ENCODE results near the gene RIMS1. TPM values are rescaled to one million over a fixed set of nuclear protein-coding genes. Genes with fewer than 3 reads are reported as not detected.

The RIMS1 gene
- total RNA-seq, 1 donor from 2014 or later = 0.48 TPM

DNA sequence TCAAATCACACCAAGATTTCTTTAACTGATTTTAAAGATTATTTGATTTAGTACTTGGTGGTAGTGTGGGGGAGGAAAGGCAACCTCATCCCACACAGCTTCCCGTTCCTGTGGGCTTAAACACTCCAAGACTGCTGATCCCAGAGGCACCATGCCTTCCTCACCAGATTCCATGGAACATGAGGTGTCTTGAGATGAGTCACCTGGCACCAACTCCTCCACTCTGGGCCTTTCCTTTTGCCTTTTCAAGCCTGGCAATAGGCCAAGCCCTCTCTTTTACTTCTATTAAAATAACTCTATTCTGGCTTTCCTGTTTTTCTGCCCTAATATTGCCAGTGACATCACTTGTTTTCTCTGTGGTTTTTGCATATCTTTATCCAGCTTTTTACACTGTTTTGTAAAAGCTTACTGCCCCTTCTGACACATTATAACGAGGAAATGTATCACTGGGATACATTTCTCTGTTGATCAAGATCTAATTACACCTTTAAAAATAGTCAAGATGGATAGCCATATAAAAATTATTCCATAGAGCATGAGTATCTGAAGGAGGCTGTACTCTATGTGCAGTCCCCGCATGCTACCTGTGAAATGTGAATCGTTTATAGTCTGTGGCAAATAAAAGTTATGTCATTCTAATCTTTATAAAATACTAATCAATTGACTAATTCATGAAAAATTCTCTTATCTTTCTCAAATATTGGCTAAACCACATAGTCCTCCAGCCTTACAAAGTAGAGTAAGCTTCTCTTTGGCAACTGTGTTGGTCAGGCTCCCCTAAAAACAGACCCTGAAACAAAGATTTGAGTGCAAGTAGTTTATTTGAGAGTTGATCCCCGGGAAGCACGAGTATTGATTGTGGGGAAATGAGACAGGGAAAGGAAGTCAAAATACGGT is 477.7 kb downstream of the RIMS1 start:
- no peak for ATAC-seq

DNA sequence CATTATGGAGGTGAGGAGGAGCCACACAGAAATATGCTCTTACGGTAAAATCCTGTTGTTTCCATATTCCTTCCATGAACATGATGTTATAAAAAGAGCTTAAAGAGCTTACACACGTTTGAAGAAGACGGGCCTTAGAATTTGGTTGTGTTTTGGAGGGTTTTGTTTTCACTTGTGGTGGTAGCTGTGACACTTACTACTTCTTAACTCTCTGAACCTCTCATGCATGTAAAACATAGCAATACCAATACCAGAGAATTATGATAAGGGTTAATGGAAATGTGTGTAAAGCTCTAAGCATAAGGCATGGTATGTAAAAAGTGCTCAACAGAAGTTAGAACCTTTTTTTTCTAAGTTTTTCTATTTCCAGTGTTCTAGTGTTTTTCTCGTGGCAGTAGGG is 479.4 kb downstream of the RIMS1 start:
- ATAC-seq = no peak

DNA sequence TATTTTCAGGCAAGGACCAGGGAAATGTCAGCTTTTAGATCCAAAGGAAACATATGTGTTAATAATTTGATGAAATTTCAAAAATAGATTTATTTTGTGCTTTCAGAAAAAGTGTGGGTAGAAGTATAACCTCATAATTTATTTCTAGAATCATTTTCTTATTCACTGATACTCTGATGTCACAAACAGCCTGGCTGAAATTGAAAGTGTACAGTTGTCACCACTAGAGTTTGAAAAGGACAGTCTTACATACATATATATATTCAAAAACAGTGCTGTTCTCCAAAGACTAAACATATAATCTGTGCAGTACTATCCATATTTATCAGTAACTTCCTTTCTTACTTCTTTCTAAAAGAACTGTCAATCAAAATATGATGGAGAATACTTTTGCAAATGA is 481.1 kb downstream of the RIMS1 start:
- no peak for ATAC-seq

DNA sequence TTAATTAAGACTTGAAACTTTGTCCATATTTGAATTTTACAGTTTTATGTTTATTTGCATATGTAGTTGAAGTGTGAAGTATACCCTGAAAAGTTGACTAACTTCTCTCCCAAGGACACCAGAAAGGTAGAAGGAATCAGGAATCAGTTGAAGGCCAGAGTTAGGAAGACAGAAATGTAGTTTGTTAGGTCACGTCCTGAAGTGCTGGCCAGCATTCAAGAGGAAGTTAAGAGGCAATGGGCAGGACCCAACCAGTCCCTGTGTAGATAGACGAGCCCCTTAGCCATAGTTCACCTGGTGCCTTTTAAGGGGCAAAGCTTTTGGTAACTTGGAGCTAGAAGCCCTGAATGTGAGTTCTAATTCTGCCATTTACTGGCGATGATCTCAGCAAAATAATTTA is 485.1 kb downstream of the RIMS1 start:
- no peak for ATAC-seq

DNA sequence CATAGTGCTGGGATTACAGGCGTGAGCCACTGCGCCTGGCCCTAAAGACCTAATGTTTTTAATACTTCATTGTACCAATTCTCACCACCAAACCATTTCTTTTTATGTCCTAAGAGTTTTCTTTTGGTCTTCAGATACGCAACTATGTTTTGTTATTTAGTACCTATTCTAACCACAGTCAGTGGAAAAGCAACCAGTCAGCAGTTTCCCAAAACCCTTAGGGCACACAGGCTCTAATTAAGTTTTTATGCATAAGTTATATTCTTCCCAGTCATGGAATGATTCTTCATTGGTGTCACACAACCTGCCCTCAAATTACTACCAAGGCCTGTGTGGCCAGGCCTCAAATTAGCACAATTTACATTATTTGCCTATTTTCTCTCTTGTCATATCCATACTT is 487.8 kb downstream of the RIMS1 start:
- no peak for ATAC-seq

DNA sequence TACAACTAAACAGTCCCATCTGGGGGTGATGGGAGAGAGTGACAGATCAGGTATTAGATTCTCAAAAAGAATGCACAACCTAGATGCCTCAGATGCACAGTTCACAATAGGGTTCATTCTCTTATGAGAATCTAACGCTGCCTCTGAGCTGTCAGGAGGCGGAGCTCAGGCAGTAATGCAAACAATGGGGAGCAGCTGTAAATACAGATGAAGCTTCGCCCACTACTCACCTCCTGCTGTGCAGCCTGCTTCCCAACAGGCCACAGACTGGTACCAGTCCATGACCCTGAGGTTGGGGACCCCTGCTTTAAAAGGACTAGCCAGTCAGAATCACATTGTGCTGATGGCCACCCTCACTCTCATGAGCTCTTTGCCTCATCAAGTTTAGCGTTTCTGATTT is 488.5 kb downstream of the RIMS1 start:
- ATAC-seq = no peak

DNA sequence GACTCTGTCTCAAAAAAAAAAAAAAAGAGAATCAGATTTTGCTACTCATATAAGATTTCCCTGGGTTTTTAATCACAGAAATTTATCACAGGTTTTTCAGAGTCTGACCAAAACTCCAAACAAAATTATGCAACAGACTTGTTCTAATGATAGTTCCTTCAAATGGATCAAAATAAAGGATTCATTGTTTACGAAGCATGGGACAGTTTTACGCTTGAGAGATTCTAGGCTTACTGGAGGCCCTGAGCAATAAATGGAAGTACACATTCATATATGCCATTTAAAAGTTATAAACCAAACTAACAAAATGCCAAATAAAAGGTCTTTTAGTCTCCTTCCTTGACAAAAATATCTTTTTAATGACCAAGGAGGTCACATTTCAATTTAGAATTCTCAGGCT is 490.4 kb downstream of the RIMS1 start:
- no peak for ATAC-seq

DNA sequence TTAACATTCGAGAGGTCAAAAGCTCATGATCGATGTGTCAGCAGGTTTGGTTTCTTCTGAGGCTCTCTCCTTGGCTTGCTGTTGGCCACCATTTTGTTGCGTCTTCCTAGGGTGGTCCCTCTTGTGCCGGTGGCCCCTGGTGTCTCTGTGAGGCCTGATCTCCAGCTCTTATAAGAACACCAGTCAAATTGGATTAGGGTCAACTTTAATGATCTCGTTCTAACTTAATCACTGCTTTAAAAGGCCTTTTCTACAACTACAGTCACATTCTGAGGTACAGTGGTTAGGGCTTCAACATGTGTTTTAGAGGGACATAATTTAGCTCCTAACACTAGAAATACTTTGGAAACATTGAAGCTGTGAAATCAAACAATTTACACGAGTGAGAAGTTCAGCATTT is 494.7 kb downstream of the RIMS1 start:
- no peak for ATAC-seq

DNA sequence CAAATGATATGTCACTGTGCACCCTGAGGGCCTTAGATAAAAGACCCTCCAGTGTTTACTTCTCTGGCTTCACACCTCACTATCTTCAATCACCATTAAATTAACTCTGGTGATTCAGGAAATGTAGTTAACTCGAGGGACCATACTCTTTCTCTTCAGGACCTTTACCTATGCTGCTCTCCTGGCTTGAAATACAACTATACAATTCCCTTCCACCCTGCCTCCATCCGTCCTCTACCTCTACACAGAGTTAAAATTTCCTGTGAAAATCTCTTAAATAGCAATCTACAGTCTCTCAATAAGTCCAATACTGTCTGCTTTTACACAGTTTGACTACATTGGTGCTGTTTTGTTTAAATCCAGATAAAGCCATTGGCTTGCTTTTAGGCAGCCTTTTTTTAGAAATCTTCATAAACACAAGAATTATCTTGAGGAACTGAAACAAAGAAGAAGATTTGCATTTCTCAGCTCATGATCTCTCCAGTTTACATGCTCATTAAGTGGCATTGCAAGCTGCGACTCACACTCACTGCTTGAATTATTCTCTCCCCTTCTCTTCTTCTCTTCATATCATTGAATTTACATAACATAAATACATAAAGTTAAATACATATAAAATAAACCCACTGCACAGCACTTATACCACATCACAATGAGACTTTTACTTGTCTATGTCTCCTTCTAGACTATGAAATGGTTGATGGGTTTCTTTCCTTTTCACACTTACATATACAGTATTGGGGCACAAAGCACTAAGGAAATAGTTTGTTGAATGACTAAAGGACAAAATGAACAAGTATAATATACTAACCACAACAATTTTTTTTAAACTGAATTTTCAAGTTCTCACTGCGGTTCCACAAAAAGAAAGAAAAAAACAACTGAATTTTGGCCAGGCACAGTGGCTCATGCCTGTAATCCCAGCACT is 496.5 kb downstream of the RIMS1 start:
- no peak for ATAC-seq

DNA sequence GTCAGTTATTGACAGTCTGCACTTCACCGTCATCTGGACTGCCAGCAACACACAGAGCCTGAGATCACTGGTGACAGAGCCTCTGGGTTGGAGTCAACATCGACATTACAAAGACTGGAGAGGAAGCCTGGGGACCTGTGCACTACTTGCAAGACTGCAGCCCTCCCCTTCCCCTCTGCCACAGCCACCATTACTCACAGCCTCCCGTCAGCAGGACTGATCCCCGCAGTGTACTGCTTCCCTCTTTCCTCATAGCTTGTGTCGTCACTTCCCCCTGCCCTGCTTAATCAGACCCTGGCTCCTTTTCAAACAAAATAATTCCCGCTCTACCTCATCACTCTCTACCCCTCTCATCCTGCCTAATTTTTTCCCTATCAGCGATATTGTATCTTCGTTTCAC is 500.0 kb downstream of the RIMS1 start:
- no peak for ATAC-seq

DNA sequence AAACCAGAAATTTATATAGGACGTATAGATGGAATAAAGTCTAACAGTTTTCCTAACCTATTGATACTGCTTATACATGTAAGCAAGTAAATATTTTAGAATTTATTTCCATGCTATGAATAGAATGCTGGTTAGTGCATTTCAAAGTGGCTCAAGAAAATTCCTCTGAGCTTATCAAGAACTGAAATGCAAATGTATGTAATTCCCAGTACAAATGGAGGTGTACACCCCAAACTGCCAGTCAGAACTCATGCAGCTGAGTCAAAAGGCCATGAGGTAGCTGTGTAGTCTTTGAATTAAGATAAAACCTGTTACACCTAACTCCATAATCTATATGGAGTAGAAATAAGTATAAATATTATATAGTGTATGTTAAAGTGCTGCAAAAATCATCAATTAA is 503.3 kb downstream of the RIMS1 start:
- ATAC-seq = no peak

DNA sequence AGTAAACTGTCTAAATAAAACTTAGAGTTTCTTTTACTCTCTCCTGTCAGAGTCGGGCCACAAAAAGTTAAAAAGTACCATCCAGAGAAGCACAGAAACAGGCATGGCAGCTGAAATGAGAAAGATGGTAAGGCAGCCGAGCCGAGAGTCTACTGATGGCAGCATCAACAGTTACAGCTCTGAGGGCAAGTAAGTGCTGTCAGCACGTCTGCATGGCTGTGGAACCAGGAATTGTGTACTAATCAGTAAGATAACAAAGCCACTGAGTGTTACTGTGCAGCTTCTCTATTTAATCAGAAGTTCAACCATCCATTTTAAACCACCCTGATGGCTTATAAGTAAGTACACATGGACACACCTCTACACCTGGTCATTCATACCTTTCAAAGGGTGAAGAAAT is 504.2 kb downstream of the RIMS1 start:
- ATAC-seq = no peak

DNA sequence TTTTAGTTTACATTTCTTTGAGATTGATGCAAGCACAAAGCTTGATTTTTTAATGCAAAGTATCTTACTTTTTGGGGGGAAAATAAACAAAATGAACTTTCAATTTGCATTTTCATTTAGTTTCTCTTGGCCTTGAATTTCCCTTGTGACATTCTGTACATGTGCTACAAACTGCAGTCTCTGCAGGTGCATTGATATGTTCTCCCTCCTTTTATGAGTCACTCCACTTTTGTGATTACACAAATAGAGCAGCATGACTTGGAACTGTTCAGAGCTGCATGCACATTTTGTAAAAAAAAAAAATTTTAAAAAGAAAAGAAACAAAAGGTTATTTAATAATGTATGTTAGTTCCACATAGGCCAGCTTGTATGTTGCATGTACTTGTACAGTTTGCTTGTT is 515.5 kb downstream of the RIMS1 start:
- no peak for ATAC-seq

DNA sequence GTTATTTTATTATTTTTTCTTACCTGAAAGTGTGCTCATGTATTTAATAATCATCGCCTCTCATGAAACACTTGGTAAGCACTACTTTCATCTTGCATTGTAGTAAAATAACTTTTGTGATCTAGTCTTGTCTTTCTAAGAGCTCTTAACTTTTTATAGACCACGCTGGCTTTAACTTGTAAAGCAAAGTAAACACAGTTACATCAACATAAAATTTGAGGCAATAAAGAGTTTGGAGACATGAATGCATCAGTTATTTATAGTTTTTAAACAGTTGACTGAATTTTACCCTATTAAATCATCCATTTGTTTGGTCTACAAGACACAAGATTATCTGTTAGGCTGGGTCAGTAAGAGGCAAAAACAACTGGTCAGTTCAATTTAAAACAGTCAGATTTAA is 517.1 kb downstream of the RIMS1 start:
- no peak for ATAC-seq

DNA sequence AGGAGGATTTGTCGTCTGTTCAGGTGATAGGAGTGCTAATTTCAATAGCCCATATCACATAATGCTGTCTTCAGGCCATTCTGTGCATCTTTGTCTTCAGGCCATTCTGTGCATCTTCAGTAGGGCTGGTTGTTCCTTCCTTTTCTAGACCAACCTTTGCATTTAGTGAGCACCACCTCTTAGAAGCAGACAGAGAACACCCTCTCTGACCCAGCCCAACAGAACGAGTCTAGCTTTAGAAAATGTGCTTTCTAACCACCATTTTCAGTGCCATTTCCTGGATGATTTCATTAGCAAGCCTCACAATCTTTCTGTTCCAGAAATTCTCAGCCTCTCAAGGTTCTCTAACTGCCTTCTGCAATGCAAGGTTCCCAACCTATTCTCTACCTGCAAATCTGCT is 520.2 kb downstream of the RIMS1 start:
- no peak for ATAC-seq

DNA sequence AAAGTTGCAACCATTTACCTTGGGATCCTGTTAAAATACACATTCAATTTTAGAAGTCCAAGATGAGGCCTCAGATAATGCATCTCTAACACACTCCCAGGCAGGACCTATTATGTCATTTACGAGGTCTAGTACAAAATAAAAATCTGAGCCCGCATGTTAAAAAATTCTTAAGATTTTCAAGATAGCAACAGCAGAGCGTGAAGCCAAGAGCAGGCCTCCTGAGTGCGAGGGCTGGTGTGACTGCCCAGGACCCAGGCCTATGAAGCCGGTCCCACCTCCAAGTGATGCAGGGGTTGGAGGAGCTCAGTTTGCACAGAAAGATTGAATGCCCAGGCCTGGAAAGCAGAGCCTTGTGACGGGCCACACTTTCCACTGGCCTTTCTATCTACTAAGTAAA is 524.4 kb downstream of the RIMS1 start:
- ATAC-seq = no peak

DNA sequence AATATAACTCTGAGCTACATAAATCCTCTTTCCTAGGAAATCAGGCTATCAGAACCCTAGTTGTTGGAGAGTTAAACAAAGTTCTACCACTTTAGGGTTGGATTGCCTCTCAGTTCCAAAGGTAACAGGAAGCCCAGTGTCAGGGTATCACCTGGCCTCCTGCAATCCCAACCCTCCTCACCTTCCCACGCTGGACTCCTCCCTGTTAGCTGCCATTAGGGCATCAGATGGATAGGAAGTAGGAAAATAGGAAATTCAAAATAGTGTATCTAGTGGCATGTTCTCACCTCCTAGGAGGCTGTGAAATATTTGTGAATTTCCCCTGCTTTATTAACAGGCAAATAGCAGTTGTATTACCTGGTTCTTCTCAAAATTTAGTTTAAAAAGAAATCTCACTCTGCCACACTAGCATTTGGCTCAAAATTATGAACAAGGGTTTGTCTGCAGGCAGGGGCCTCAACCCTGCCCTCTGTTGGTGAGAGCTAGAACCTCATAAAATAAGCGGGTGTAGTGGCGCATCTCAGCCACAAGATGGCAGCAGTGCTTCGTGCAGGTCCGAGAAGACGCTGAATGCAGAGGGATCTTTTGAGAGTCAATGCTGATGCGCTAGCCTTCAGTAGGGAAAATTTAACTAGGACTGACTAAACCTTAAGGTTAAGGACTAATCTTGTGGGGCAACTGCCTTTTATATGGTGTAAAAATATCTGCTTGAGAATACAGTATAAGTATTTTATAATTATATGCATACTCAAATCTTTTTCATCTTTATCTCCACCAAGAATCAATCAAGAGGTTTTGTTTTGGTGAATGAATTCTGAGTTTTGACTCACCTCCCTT is 525.7 kb downstream of the RIMS1 start:
- ATAC-seq = peak; percentile 99

DNA sequence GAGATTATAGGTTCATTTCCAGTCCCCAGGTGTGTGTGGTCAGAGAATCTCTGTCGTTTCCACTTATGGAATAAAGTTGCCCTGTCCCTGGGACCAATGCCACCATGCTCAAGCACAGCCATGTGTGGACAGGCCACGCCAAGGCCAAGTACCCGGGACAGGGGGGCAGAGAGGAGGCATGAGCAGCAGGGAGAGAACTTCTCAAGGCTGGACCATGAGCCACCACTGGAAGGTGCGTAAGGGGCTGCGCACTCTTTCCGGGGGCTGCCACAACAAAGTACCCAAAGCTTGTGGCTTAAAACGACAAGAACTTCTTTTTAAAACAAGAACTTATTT is 526.3 kb downstream of the RIMS1 start:
- ATAC-seq = no peak

DNA sequence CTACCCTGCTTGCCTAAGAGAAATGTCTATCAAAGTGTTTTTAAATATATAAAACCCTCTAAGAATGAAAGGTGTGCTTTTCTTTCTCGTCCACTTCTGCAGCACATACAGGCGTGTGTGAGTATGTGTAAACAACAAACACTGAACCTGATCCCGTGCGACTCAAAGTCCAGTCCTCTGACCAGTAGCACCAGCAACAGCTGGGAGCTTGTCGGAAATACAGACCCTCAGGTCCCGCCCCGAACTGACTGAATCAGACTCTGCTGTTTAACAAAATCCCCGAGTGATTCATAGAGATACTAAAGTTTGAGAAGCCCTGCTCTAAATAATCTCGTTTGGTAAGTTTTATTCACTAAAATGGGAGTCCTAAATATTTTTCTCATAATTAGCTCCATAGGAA is 527.5 kb downstream of the RIMS1 start:
- no peak for ATAC-seq

DNA sequence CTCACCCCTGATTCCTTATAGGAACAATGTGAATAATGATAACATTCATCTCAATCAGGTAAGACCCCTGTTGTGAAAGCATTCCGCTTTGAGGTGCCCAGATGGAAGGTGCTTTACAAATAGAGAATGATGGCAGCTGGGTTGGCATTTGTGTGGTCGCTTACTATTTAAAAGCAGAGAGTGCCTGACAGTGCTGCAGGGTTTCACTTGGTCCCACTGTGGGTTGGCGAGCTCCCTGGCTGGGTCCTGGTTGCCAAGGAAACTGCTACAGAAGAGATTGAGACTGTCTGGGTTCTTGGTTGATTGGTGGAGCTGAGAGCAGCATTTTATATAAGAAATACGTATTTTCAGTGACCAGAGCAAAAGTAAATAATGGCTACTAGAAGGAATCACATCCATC is 528.3 kb downstream of the RIMS1 start:
- ATAC-seq = no peak

DNA sequence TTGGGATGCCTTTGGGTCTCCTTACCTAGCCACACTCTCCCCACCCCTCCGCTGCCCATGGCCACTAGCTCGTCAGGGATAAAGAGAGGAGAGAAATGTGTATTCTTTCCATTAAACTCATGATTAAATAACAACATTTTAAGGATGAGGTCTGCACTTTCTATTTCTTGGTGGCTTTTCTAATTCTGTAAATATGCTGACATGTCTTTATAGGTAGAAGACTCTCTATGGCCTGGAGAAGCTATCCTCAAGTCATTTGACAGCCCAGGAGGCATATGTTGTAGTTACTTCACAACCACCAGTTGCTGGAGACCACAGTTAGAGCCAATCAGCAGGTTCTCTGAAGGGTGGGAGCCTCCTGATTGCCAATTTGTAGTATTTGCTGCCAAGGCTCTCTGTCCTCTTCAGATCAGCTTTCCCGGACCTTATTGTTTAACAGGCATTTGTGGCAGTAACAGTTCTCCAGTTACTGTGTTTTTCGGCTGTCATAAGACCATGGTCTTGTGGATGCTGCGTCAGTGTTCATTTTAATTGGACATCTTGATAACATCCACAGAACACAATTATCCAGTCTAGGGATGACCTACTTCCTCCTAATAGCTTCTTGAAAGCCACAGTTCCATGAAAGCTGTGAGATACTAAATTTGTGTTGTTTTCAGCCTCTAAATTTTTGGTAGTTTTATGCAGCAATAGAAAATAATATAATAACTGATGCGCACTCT is 530.6 kb downstream of the RIMS1 start:
- no peak for ATAC-seq

DNA sequence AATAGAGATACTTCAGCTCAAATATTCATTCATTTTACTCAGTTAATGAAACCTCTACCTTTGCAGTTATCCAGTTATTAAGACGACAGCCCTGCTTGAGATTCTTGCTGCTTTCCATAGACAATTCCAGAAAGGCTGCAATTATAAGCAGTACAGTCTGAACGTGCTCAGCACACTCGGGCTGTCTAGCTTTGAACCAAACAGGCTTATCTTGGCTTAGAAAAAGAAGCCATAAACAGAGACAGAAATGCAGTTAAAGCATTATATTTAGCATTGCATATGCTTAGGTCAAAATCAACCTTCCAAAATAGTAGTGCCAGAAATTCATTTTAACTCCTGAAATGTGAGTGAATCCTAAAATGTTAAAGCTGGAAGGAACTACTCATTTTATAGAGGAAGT is 531.4 kb downstream of the RIMS1 start:
- ATAC-seq = no peak
